ENCODE measurements around the gene FOXN4. TPM values are rescaled to one million over a fixed set of nuclear protein-coding genes. Genes with fewer than 3 reads are reported as not detected.
A peak's percentile ranks its signal among the peaks of the same experiment; 100 is the strongest.

Gene FOXN4
- total and polyA plus RNA-seq, 9 donors = 0.04 to 0.52 (median 0.11) TPM

DNA sequence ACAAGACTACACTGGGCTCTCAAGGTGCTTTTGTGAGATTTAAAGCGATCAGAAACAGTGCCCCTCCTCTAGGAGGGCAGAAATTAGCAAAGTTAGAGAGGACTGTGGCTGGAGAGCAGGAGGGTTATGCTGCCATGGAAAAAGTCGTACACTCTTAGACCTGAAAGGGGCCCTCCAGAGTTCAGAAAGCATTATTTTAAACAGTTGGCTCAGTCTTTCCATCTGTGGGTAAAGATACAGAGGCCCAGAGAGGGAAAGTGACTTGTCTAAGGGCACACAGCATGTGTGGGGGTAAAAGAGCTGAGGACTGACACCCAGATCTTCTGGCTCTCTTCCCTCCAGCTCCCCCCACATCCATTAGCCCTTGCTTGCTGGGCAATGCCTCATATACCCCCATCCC lies 47.1 kb downstream of the FOXN4 start:
- H3K27ac ChIP-seq (ENCODE audit: low read length) = no peak overlapping the region
- peaks cover 33% of the 10 kb centered on the region for H3K36me3 ChIP-seq (ENCODE audit: control insufficient read depth, insufficient read depth, low read length)
- H3K4me3 ChIP-seq (ENCODE audit: low read length) = no peak overlapping the region
- no peaks in the 10 kb centered on the region for H3K27me3 ChIP-seq (ENCODE audit: control insufficient read depth, insufficient read depth, low read length)
- no peaks in the 10 kb centered on the region for H3K9me3 ChIP-seq (replicated peaks; ENCODE audit: control insufficient read depth, low read depth, low read length)
- 100% methylated on average over 1 of the region's 2 CpGs for WGBS (ENCODE audit: insufficient coverage)
- no peaks in the 10 kb centered on the region for H3K4me1 ChIP-seq (ENCODE audit: control insufficient read depth, insufficient read depth, low read length)
- no peak for DNase-seq

DNA sequence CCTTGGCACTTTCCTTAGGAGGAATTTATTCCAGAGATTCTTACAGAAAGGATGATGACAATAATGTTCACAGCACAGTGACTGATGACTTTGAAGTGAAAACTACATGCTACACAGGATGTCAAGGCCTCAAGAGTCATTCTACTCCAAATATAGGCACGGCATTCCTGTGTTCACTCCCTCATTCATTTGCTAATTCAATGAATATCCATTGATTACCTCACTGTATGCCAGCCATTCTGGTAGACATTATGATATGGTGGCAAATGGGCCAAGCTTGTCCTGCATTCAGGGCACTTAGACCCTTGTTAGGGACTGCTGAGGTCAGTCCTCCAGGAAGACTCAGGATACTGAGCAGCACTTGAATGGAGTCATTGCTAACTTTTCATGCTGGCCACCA lies 48.0 kb downstream of the FOXN4 start:
- H3K9me3 ChIP-seq (replicated peaks; ENCODE audit: control insufficient read depth, low read depth, low read length) = no peaks in the 10 kb centered on the region
- H3K36me3 ChIP-seq (ENCODE audit: control insufficient read depth, insufficient read depth, low read length) = peaks cover 37% of the 10 kb centered on the region
- no CpG with 5 or more reads among the region's 1 CpG for WGBS (ENCODE audit: insufficient coverage)
- H3K27ac ChIP-seq (ENCODE audit: low read length) = no peak overlapping the region
- DNase-seq = no peak
- H3K27me3 ChIP-seq (ENCODE audit: control insufficient read depth, insufficient read depth, low read length) = no peaks in the 10 kb centered on the region
- H3K4me3 ChIP-seq (ENCODE audit: low read length) = no peak overlapping the region
- H3K4me1 ChIP-seq (ENCODE audit: control insufficient read depth, insufficient read depth, low read length) = no peaks in the 10 kb centered on the region

DNA sequence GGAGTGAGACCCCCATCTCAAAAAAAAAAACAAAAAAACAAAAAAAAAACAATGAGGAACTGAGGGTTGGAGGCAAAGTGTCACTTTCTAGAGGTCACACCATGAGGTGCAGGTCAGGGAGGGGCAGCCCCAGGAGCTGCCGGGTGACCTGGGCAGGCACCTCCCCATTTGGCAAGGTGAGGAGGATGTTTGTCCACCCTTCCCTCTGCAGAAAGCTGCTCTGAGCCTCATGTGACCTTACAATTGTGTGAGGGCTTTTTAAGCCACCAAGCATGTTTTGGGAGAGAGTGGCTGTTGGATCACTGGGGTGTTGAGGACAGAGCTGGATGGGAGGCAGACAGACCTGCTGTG lies 49.6 kb downstream of the FOXN4 start:
- no peaks in the 10 kb centered on the region for H3K4me1 ChIP-seq (ENCODE audit: control insufficient read depth, insufficient read depth, low read length)
- DNase-seq = no peak
- peaks cover 25% of the 10 kb centered on the region for H3K36me3 ChIP-seq (ENCODE audit: control insufficient read depth, insufficient read depth, low read length)
- WGBS (ENCODE audit: insufficient coverage) = 80% methylated on average over 1 of the region's 1 CpG
- no peak overlapping the region for H3K4me3 ChIP-seq (ENCODE audit: low read length)
- no peaks in the 10 kb centered on the region for H3K27me3 ChIP-seq (ENCODE audit: control insufficient read depth, insufficient read depth, low read length)
- no peaks in the 10 kb centered on the region for H3K9me3 ChIP-seq (replicated peaks; ENCODE audit: control insufficient read depth, low read depth, low read length)
- H3K27ac ChIP-seq (ENCODE audit: low read length) = no peak overlapping the region

DNA sequence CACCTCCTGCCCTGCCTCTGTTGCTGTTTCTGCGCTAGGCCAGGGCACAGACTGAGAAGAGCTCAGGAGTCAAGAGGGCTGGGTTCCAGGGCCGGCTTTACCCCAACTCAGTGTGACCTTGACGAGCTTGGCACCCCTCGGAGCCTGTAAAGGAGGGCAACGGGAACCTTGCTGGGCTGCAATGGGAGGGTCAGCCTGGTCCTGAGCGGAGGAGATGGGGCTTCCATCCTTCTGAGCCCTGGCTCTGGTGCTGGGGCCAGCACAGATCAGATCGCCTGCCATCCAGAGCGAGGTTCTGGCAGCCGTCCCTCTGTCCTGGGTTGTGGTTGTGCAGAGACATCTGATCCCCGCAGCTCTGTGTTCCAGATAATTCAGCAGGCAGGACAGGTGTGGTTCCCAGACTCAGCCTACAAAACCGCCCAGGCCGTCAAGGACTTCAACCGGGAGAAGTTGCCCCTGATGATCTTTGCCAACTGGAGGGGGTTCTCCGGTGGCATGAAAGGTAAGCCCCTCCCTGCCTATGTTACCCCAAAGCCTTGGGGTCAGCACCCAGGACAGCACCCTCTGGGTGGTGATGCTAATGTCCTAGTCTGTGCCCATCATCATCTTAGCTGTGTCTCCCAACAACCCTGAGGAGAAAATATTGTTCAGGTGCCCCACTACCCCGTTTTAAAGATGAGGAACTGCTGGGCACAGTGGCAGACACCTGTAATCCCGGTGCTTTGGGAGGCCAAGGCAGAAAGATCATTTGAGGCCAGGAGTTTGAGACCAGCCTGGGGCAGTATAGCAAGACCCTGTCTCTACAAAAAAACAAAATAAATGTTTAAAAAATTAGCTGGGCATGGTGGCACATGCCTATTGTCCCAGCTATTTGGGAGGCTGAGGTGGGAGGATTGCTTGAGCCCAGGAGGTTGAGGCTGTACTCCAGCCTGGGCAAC lies 50.2 kb downstream of the FOXN4 start:
- H3K36me3 ChIP-seq (ENCODE audit: control insufficient read depth, insufficient read depth, low read length) = peaks cover 29% of the 10 kb centered on the region
- no peak overlapping the region for H3K27ac ChIP-seq (ENCODE audit: low read length)
- DNase-seq = peak; percentile 23

DNA sequence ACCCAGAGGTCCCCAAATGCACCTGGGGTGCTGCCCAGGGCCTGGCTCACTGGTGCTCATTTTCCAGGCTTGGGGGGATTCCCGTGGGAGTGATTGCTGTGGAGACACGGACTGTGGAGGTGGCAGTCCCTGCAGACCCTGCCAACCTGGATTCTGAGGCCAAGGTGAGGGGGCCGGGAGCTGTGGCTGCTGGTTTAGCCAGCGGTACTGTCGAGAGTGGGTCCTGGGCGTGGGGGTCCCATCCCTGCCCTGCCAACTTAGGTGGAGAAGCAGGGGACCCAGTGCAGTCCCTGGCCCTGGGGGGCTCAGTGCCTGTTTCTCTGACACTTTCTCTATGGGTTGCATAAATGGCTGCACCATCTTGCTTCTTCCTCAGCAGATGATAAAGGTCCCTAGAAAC lies 50.9 kb downstream of the FOXN4 start:
- Histone ChIP-seq H3K4me1 (ENCODE audit: control insufficient read depth, insufficient read depth, low read length) (no peaks in the 10 kb centered on the region), H3K27me3 (ENCODE audit: control insufficient read depth, insufficient read depth, low read length) (no peaks in the 10 kb centered on the region), H3K36me3 (ENCODE audit: control insufficient read depth, insufficient read depth, low read length) (peaks cover 30% of the 10 kb centered on the region), H3K4me3 (ENCODE audit: low read length) (no peak overlapping the region), H3K27ac (ENCODE audit: low read length) (no peak overlapping the region), H3K9me3 (replicated peaks; ENCODE audit: control insufficient read depth, low read depth, low read length) (peaks cover 8% of the 10 kb centered on the region)
- DNase-seq = no peak
- 89% methylated on average over 6 of the region's 6 CpGs for WGBS (ENCODE audit: insufficient coverage)

More for the DNA sequence above, 50.2 kb downstream of the FOXN4 start:
- Histone ChIP-seq H3K4me3 (ENCODE audit: low read length) (no peak overlapping the region), H3K27me3 (ENCODE audit: control insufficient read depth, insufficient read depth, low read length) (no peaks in the 10 kb centered on the region), H3K9me3 (replicated peaks; ENCODE audit: control insufficient read depth, low read depth, low read length) (peaks cover 5% of the 10 kb centered on the region), H3K4me1 (ENCODE audit: control insufficient read depth, insufficient read depth, low read length) (no peaks in the 10 kb centered on the region)
- WGBS (ENCODE audit: insufficient coverage) = 77% methylated on average over 15 of the region's 16 CpGs

DNA sequence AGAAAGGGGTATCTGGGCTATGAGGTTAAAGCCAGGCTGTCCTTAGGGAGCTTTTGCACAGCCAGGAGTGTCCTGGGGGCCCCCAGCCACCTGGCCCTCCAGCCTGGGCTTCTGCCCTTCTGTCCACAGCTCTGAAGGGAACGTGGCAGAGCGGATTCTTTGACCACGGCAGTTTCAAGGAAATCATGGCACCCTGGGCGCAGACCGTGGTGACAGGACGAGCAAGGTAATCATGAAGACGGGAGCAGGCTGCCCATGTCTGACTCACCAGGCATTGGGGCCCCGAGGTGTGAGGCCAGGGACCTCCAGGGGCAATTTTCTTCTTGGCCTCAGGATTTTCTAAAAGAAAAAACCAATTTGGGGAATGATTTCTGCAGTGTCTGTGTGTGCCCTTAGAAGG lies 53.1 kb downstream of the FOXN4 start:
- peaks cover 37% of the 10 kb centered on the region for H3K36me3 ChIP-seq (ENCODE audit: control insufficient read depth, insufficient read depth, low read length)
- H3K9me3 ChIP-seq (replicated peaks; ENCODE audit: control insufficient read depth, low read depth, low read length) = peaks cover 8% of the 10 kb centered on the region
- WGBS (ENCODE audit: insufficient coverage) = 75% methylated on average over 8 of the region's 8 CpGs
- no peak overlapping the region for H3K27ac ChIP-seq (ENCODE audit: low read length)
- H3K27me3 ChIP-seq (ENCODE audit: control insufficient read depth, insufficient read depth, low read length) = no peaks in the 10 kb centered on the region
- no peak for DNase-seq
- H3K4me3 ChIP-seq (ENCODE audit: low read length) = no peak overlapping the region
- no peaks in the 10 kb centered on the region for H3K4me1 ChIP-seq (ENCODE audit: control insufficient read depth, insufficient read depth, low read length)

DNA sequence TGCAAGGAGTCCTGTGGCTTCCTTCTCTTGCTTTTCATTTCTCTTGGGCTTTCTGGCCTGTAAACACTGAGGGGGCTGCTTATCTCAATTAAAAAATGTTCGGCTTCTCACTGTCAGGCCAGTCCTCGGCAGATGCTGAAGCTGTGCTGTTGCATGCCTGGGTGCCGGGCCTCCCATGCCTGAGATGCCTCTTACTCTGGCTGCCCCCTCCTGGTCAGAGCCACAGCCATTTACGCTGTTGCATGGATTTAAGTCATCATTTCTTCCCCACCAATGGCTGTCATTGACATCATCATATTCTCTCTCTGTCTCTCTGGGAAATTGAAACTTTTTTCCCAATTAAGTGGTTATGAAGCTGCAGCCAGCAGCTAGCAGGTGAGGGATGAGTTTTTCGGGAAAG lies 53.7 kb downstream of the FOXN4 start:
- no peak for DNase-seq
- Histone ChIP-seq H3K9me3 (replicated peaks; ENCODE audit: control insufficient read depth, low read depth, low read length) (peaks cover 8% of the 10 kb centered on the region), H3K27me3 (ENCODE audit: control insufficient read depth, insufficient read depth, low read length) (no peaks in the 10 kb centered on the region), H3K4me1 (ENCODE audit: control insufficient read depth, insufficient read depth, low read length) (no peaks in the 10 kb centered on the region), H3K36me3 (ENCODE audit: control insufficient read depth, insufficient read depth, low read length) (peaks cover 32% of the 10 kb centered on the region), H3K27ac (ENCODE audit: low read length) (no peak overlapping the region), H3K4me3 (ENCODE audit: low read length) (no peak overlapping the region)
- WGBS (ENCODE audit: insufficient coverage) = 58% methylated on average over 3 of the region's 5 CpGs

DNA sequence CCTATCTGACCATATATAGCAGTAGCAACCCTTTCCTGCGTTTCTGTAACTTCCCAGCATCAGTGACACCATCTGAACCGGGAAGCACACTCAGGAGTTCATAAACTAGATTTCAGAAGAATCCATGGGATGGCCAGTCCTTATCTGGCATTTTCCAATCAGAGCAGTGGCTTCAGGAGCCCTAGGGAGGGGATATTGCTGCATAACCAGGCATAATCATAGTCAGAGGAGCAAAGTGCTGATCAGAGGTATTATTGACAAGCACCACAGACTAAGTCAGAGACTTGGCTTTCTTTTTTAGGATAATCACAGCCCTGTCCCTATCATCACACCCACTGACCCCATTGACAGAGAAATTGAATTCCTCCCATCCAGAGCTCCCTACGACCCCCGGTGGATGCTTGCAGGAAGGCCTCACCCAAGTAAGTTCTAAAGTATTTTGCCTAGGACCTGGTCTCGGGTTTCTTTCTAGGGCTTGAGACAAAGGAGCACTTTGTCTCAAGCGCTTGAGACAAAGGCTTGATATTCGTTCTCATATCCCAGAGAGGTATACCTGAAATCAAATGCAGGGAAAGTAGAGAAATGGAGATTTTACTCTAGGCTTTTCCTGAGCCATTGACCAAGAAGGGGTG lies 55.1 kb downstream of the FOXN4 start:
- 94% methylated on average over 5 of the region's 7 CpGs for WGBS (ENCODE audit: insufficient coverage)
- no peaks in the 10 kb centered on the region for H3K27me3 ChIP-seq (ENCODE audit: control insufficient read depth, insufficient read depth, low read length)
- no peak overlapping the region for H3K4me3 ChIP-seq (ENCODE audit: low read length)
- H3K4me1 ChIP-seq (ENCODE audit: control insufficient read depth, insufficient read depth, low read length) = no peaks in the 10 kb centered on the region
- H3K36me3 ChIP-seq (ENCODE audit: control insufficient read depth, insufficient read depth, low read length) = peaks cover 28% of the 10 kb centered on the region
- H3K9me3 ChIP-seq (replicated peaks; ENCODE audit: control insufficient read depth, low read depth, low read length) = peaks cover 8% of the 10 kb centered on the region
- no peak for DNase-seq
- H3K27ac ChIP-seq (ENCODE audit: low read length) = no peak overlapping the region

DNA sequence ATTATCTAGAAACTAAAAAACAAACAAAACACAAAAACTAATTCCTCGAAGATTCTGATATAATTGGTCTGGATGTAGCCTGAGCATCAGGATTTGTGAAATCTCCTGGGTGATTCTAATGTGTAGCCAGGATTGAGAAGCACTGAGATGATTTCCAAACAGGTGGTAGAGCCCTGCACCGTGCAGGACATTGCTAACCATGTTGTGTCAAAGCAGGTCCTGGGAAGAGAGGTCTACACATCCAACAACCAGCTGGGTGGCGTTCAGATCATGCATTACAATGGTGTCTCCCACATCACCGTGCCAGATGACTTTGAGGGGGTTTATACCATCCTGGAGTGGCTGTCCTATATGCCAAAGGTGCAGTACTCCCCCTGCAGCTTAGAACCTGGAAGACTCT lies 56.3 kb downstream of the FOXN4 start:
- Histone ChIP-seq H3K9me3 (replicated peaks; ENCODE audit: control insufficient read depth, low read depth, low read length) (peaks cover 8% of the 10 kb centered on the region), H3K27me3 (ENCODE audit: control insufficient read depth, insufficient read depth, low read length) (no peaks in the 10 kb centered on the region), H3K4me1 (ENCODE audit: control insufficient read depth, insufficient read depth, low read length) (no peaks in the 10 kb centered on the region), H3K27ac (ENCODE audit: low read length) (no peak overlapping the region), H3K4me3 (ENCODE audit: low read length) (no peak overlapping the region), H3K36me3 (ENCODE audit: control insufficient read depth, insufficient read depth, low read length) (peaks cover 23% of the 10 kb centered on the region)
- 100% methylated on average over 2 of the region's 4 CpGs for WGBS (ENCODE audit: insufficient coverage)
- DNase-seq = no peak

DNA sequence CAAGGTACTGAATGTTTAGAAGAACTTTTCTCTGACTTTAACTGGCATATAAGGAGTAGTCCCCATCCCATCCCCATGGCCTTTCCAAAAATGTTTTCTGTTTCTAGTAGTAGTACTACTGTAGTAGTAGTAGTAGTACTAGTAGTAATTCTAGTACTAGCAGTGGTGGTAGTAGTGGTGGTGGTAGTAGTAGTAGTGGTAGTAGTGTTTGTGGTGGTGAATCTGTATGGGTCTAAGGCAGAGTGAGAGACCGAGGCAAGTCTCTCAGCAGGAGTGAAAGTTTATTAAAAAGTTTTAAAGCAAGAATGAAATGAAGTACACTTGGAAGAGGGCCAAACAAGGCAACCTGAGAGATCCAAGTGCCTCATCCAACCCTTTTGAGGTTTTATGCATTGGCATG lies 58.6 kb downstream of the FOXN4 start:
- no peak overlapping the region for H3K4me3 ChIP-seq (ENCODE audit: low read length)
- no peaks in the 10 kb centered on the region for H3K4me1 ChIP-seq (ENCODE audit: control insufficient read depth, insufficient read depth, low read length)
- peaks cover 34% of the 10 kb centered on the region for H3K36me3 ChIP-seq (ENCODE audit: control insufficient read depth, insufficient read depth, low read length)
- peaks cover 8% of the 10 kb centered on the region for H3K9me3 ChIP-seq (replicated peaks; ENCODE audit: control insufficient read depth, low read depth, low read length)
- 15% methylated on average over 1 of the region's 1 CpG for WGBS (ENCODE audit: insufficient coverage)
- no peak for DNase-seq
- H3K27me3 ChIP-seq (ENCODE audit: control insufficient read depth, insufficient read depth, low read length) = no peaks in the 10 kb centered on the region
- no peak overlapping the region for H3K27ac ChIP-seq (ENCODE audit: low read length)

All from muscle of leg (tissue), 11 donors.